IMR-90 (cell line): ENCODE measurements around the gene IL11.

Experiments used
- CTCF ChIP-seq: conservative IDR thresholded peaks from 2 replicates; pipeline ENCODE4 v1.5.1; 2012; ENCODE audit warnings: mild to moderate bottlenecking, low read depth, low read length, improper control_type of control experiment
- ELK1 ChIP-seq: fragments of 150-350 bp; IDR thresholded peaks from 2 replicates; pipeline ENCODE4 v1.6.1; 2016; ENCODE audit warnings: low read depth, mild to moderate bottlenecking, low read length, moderate library complexity, borderline replicate concordance
- FOS ChIP-seq: fragments of 150-350 bp; IDR thresholded peaks from 2 replicates; pipeline ENCODE4 v1.6.1; 2016; ENCODE audit warnings: low read depth, low read length
- MXI1 ChIP-seq: IDR thresholded peaks from 2 replicates; pipeline ENCODE4 v1.6.1; 2012; ENCODE audit warnings: low read depth, mild to moderate bottlenecking, low read length, moderate library complexity, borderline replicate concordance
- POLR2A ChIP-seq: IDR thresholded peaks from 2 replicates; pipeline ENCODE4 v1.6.1; 2012; ENCODE audit warnings: mild to moderate bottlenecking, low read depth, low read length
- RAD21 ChIP-seq: IDR thresholded peaks from 2 replicates; pipeline ENCODE4 v1.6.1; 2012; ENCODE audit warnings: low read length, improper control_type of control experiment
- RFX5 ChIP-seq: IDR thresholded peaks from 2 replicates; pipeline ENCODE4 v1.8.0; 2012; ENCODE audit warnings: low read depth, mild to moderate bottlenecking, low read length, moderate library complexity
- SMC3 ChIP-seq: fragments of 150-350 bp; IDR thresholded peaks from 2 replicates; pipeline ENCODE4 v1.6.1; 2016; ENCODE audit warnings: low read depth, mild to moderate bottlenecking, antibody characterized with exemption, low read length, moderate library complexity
- USF2 ChIP-seq: fragments of 150-350 bp; IDR thresholded peaks from 2 replicates; pipeline ENCODE4 v1.6.1; 2017; ENCODE audit warnings: mild to moderate bottlenecking, antibody characterized with exemption, low read length, low read depth

GRCh38 chr19:55314396-55314795, 55.9 kb downstream of the IL11 start:
- TF ChIP-seq CTCF, result no peak
- no peak for TF ChIP-seq SMC3
- no peak for TF ChIP-seq RFX5
- no peak for TF ChIP-seq POLR2A
- TF ChIP-seq FOS, result no peak
- TF ChIP-seq ELK1, result no peak
- TF ChIP-seq MXI1, result no peak
- TF ChIP-seq RAD21, result no peak
- TF ChIP-seq USF2, result no peak
